ENCODE results near the gene GALNT2.

Gene GALNT2

DNA sequence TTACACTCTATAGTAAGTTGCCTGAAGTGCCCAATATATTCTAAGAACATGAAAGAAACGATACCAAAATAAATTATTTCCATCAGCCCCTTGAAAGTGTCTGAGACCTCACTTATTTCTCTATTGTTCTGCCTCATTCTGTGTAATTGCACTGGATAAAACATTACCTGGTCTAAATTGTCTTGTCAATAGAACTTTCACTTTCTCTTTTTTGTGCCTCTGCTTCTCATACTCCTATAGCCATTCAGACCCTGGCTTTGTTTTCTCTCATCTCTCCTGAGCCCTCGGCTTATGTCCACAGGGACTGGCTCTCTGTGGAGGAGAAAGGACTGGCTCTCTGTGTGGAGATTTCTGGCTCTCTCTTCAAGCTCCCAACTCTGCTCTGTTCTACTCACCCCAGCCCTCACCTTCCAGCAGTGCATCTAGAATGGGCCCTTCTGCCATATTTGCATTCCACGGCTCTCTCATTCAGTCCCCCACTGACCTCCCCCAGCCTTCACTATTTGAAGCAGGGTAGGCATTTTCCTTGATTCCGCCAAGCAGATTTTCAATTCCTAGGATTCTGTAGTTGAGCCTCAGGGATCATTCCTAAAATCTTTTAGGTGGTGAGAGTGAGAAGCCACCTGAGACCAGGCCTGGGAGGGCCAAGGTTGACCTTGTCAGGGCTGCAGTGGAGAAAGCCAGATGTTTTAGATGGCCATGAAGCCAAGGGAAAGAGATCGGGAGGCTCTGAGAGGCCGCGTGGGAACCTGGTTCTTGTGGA is 15.9 kb upstream of the GALNT2 start:
- DNase-seq (ENCODE audit: low spot score): no peak

DNA sequence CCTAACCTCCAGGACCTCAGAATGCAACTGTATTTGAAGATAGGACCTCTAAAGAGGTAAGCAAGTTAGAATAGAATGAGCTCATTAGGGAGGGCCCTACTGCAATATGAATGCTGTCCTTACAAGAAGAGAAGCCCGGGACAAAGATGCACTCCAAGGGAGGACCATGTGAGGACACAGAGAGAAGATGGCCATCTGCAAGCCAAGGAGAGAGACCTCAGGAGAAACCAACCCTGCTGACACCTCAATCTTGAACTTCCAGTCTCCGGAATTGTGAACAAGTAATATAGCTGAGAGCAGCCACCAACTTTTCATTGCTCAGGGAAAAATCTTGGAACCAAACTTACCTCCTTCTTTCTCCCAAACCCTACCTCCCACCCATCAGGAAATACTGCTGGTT is 15.0 kb upstream of the GALNT2 start:
- no peak for DNase-seq (ENCODE audit: low spot score)

DNA sequence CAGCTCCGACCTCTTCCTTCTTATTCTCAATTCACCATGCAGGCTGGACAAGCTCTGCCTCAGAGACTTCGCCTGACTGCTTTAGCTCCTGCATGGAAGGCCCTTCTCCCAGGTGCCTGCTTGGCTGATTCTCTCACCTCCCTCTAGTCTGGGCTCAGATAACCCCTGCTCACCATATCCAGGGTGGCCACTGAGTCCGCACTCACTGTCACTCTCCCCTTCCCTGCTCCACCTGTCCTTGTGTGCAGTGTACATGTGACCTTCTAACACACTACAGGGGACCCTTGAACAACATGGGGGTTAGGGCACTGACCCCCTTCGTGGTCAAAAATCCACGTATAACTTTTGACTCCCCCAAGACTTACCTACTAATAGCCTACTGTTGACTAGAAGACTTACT is 14.4 kb upstream of the GALNT2 start:
- DNase-seq (ENCODE audit: low spot score): no peak

DNA sequence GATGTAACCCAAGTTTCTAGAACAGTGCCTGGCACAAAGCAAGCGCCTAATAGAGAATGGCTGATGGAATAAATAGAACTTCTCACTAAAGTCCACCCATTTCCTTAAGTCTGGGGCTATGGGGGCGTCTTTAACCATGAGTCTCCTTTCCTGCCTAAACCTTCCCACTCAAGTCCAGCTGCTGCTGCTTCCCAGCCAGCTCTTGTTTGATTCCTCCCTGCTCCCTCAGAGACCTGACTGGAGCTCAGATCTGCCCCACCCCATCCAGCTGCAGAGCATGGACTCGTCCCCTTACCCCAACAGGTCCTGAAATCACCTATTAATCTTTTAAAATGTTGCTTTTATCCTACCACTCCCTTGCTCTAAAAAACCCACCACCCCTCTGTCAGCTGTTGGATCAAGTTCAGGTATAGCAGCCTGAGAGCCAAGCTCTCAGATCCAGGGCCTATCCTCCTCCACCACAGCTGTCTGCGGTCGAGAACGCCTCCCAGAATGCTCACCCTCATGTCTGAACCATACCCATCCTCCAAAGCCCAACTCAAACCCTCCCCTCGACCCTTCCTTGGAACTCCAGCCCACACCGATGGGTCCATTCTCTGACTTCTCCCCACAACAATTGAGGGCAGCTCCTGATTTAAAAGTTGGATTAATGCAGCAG is 12.8 kb upstream of the GALNT2 start:
- DNase-seq (ENCODE audit: low spot score): no peak

DNA sequence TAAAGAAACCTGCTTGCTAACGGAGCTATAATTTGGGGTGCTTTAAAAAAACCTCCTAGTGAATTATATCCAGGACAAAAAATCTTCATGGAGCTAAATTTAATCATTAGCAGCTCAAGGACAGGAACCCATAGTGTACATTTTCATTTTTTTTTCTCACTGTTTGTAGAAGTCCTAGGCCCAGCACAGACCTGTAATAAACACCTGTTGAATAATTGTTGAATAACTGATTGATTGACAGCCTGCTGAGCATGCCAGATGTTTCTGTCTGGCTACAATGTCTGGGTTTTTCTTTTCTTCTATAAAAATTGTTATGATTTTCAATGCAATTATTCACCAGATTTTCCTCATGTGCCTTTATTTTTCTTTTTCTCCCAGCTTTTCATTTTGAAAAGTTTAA is 10.9 kb upstream of the GALNT2 start:
- no peak for DNase-seq (ENCODE audit: low spot score)

DNA sequence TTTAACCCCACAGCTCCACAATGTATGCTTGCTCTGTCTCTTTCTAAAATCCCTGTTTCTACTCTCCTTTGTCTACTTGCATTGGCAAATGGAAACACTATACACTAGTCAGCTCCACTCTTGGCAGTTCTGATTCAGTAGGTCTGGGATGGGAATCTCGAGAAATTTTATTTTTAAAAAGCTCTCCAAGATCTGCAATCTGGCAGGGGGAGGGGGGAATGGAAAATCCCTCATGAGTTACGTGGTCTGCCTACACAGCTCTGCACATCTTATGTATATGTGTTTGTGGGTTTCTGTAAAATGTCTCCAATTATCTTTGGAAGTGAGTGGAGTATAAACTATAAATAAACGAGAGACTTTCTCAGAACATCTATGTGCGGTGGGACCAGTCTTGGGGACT is 9.9 kb upstream of the GALNT2 start:
- no peak for DNase-seq (ENCODE audit: low spot score)

DNA sequence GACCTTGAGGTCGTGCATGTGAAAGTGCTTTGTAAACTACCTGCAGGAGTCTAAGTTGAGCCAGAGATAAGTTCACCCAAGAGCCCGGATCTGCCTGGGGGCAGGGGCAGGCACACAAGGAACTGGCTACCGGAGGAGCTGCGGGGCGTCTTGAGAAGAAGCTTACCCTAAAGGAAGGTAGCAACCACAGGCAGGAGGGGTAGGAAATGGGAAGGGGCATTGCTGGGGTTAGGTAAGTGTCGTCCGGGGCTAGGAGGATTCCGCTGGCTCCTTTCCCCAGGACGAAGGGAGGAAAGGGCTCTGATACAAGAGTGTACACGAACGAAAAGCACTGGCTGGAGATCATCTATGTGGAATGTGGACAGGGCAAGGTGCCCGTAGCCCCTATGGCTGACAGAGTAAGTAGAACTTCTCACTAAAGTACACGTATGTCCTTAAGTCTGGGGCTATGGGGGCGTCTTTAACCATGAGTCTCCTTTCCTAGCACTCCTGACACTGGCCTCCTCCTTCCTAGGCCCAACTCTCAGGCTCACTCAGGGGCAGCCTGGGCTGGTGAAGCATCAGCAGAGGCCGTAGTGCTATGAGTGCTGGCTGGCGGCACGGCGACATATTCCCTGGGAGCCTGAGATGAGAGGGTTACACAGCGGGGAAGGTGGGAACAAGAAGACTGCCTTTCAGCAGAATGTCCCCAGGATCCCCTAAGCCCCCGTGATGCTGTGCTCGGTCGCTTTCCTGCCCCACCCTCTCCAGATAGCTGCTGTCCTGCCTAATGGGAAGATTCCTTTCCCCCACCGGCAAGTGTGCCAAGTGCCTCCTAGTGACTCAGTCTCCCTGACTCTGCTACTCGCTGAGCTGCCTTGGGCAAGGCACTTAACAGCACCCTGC is 9.1 kb upstream of the GALNT2 start:
- no peak for DNase-seq (ENCODE audit: low spot score)

DNA sequence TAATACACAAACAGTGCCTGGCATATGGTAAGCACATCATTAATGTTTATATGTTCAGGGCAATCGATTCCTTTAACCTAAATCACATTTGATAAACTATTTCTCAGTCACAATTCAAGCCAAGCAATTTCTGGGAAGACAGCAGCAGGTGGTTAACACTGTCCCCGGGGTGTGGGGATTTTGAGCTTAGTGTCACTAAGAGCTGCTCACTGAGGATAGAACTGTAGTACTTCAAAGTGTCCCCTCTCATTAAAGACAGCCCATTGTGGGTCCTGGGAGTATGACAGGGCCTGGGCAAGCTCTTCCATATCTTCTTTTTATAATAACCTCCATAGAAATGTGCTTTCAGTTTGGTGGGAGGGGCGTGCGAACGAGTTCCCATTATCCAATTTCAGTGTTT is 8.4 kb upstream of the GALNT2 start:
- DNase-seq (ENCODE audit: low spot score): no peak

DNA sequence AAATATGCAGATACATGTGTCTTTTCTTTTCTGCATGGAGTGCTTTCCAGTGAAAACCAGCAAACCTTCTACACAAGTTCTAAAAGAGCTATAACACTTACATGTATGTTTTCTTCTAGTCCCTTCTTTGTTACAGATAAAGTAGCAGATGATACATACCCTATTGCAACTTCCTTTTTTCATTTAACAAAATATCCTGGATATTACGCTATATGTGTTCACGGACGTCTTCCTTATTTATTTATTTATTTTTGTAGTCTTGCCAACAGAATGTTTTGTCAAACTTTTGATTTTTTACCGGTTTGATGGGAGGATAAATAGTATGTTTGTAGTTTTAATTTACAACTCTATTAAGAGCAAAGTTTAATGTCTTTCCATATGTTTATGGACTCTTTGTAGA is 5.2 kb upstream of the GALNT2 start:
- DNase-seq (ENCODE audit: low spot score): no peak

DNA sequence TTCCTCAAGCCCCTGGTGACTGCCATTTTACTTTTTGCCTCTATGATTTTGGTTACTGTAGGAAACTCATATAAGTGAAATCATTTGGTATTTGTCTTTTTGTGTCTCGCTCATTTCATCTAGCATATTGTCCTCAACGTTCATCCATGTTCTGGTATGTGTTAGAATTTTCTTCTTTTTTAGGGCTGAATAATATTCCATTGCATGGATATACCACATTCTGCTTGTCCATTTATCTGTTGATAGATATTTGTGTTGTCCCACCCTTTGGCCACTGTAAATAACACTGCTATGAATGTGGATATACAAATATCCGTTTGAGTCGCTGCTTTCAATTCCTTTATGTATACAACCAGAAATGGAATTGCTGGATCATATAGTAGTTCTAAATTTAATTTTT is 4.5 kb upstream of the GALNT2 start:
- no peak for DNase-seq (ENCODE audit: low spot score)

DNA sequence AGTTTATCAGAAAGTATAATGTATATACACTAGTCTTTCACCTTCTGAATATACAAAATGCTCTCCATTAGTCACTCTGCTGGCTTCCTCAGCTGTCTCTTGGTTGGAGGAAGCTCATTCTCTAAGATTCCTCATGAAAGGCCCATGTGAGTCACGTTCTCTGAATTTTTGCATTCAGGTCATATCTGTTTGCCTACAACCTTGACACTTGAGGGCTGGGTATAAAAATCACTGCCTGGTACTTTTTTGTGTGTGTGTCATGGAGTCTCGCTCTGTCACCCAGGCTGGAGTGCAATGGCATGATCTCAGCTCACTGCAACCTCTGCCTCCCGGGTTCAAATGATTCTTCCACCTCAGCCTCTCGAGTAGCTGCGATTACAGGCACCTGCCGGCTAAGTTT is 2.8 kb upstream of the GALNT2 start:
- peak; percentile 36 for DNase-seq (ENCODE audit: low spot score)

DNA sequence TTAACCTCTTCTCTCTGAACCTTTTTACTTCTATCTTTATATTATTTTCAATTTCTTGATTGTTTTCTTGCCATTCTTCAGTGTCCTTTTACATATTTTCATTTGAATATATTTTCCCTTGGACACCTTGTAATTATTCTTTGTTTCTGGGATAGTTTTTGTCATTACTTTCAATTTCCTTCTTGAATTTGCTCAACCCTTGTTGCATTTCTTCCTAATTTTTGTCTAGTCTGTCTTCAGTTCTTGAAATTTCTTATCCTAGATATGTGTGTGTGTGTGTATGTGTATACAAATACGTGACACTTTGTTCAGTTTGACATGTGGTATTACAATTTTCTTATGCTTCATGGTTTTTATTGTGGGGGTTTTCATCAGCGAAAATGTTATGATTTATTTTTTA is 1.9 kb upstream of the GALNT2 start:
- no peak for DNase-seq (ENCODE audit: low spot score)

DNA sequence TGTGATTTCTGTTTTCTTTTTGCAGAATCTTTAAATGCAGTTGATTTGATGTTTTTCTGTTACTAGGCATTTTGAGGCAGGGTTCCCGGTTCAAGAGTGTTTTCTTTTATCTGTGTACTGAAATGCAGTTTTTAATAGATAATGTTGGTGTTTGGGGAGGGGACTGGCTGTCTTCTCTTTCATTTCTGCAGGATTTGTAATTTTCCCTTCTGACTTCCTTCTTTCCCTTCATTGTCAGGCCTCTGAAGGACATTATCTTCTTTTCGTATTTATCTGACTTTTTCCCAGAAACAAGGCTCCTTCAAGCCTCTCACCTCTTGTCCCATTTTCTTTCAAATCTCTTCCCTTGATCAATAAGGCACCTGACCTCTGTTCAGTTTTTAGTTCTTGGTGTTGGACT is 1.5 kb upstream of the GALNT2 start:
- DNase-seq (ENCODE audit: low spot score): no peak

DNA sequence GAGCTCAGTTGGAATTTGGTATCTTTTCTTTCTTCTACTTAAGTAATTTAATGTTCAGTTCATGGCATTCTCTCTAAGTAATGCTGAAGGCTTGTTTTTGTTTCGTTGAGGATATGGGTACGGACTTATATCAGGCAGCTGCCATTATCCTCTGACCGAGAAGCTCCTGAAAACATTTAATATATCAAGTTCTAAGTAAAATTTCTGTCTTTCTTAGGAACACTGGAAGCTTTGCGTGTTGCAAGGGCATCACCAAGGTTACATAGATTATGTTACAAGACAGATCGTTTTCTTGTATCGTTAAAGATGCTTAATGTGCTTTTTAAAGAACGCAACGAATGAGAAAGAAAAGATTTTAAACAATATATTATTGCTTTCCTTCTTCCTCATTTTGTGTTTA is 1.0 kb upstream of the GALNT2 start:
- no peak for DNase-seq (ENCODE audit: low spot score)

DNA sequence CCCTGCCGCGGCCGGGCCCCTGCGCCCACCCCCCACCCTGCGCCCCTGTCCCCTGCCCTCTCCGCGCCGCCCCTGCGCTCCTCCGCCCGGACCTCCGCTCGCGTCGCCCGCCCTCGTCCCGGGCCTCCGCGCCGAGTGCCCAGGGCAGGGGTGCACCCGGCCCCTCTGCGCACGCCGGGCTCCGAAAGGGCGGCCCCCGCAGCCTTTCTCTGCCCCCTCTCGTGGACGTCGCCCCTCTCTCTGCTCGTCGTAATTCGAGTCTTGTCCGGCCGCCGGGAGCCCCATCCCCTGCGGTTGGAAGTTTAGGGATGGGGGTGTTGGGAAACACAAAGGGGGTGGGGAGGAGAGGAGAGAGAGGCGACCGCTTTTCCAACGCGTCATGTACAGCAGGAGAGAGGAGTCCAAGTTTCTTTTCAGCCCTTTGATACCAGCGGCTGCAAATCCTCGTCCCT is 407 bp downstream of the GALNT2 start:
- peak; percentile 50 for DNase-seq (ENCODE audit: low spot score)

DNA sequence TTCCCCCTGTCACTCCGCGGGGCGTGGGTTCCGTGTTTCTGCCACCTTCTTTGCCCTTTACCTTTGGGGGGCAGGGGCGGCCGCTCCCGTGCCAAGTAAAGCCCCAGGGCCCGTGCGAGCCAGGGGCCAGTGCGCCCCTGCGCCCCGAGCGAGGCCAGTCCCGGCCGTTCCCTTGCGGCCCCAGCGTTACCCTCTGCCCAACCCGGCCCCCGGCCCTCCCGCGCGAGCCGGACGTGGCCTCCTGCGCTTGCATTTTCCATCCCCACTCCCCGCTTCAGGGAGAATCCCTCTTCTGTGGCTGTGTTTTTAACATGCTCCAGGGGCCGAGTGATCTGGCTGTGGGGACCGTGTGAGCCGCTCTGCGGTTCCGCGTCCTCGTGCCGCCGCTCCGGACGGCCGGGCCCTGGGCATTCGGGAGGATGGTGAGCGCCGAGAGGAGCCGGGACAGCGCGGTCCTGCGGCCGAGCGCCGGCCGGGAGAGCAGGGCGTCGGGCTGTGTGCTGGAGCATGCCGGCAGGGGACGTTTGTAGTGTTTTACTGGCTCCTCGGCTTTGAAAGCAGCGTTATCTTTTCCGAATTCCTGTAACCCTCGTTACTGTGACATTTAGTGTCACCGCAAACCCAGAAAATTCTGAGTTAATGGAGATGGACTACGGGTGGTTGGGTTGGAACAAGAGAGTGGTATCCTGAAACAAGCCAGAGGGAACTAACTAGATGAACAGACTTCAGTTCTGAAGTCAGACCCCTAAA is 1.0 kb downstream of the GALNT2 start:
- DNase-seq (ENCODE audit: low spot score): peak; percentile 25

DNA sequence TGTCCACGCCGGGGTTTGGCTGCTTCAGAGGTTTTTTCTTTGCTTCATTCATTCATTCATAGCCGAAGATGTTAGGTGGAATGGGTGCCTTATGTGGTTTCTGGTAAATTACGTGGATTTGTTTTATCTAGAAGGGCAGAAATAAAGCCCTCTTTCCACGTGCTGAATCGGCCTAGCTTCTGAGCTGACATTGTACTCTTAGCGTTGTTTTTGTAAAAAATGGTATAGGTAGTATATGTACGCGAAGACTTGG is 1.5 kb downstream of the GALNT2 start:
- no peak for DNase-seq (ENCODE audit: low spot score)

DNA sequence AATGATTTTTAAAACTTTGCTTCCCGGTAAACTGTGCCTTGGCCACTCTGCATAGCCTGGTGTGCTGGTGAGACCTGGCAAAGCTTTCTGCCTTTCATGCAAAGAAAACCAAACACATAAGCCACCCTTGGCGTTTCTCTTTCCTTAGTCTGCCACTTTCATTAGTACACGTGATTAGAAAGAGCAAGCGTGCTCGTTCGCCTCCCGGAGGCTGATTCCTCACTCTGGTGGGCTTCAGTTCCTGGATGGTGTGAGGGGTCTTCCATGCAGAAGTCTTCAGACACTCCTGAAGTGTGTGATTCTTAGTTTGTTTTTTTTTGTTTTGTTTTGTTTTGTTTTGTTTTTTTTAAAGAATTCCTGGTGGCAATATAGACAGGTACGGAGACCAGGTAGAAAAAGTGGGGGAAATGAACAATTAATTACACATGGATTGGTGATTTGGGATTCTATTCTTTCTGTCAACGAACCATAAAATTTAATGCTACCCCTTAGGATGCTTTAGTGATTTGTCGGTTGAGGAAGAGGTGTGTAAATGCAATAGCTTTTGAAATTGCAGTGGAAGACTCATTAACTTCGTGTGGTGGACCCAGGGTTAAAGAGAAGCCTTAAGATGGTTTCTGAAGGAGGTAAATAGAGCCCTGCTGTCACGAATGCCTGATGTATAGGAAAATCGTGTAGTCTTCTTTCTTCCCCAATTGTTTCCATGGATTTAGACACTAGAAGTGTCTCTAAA is 2.1 kb downstream of the GALNT2 start:
- no peak for DNase-seq (ENCODE audit: low spot score)

DNA sequence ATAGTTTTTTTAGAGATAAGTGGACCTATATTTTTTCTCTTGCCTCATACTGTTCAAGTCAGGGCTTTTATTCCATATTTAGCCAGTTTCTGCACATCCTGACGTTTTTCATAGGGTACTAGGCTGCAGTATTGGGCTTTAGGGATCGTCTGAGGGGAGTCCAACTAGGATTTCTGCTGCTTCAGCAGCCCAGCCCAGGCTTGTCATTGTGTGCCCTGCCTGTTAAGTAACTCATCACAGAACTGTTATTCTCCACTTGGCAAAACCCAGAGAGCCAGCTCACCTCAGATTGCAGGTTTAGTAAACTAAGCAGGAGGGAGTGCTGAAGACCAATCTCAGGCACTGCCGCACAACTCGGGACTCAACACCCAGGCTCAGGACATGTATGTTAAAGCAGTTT is 2.8 kb downstream of the GALNT2 start:
- no peak for DNase-seq (ENCODE audit: low spot score)

DNA sequence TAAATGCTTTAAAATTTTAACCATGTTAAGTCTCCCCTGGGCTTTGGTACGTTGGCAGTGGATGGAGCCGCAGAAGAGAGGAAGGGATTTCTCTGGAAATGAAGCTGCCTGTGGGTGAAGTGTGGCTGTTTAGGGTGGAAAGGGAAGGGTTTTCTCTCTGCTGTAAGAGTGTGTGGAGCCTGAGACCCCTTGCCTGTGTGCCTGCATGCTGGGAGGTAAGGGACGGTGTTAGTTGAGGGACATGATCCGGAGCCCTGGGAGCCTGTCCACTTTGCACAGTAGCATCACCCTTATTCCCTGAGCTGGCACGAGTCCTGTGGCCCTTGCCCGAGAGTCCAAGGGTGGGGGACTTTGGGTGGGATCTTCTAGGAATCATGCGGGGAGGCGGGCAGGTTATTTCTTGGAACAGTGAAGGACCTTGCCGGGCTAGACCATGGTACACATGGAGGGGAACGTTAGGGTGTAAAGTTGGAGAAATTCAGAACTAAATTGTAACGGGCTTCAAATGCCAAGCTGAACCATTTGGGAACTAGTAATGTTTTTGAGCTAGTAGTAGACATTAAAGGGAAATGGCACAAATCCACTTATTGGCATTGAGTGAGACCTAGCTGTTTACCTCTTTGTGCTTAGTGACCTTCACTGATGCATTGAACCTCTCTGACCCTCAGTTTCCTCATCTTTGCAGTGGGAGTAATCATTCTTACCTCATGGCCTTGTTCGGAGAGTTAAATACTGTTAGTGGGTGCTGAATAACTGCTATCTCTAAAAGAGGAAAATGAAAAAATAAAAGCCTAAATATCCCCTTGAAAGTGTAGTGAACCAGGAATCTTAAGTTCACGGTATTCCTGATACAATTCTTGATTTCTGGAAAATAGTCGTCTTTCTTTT is 3.5 kb downstream of the GALNT2 start:
- DNase-seq (ENCODE audit: low spot score): no peak

DNA sequence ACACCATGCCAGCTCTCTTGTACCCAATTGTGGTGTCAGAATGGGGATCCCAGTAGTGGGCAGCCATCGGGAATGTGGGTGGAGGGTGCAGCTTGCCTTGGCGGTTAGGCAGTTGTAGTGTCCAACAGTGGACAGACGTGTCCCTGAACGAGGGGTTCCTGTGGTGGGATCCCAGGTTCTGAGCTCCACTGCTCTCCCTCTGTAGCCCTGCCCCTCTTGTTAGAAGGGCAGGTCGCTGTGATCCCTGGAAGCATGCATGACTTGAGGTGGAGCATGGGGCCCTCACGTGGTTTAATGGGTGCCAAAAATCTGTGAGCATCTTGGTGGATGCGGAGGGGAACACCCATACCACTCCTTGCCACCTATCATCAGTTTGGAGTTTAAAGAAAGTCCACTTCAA is 4.3 kb downstream of the GALNT2 start:
- DNase-seq (ENCODE audit: low spot score): no peak

All from RKO (cell line).